ENCODE results near the gene GPR52. TPM values are rescaled to one million over a fixed set of nuclear protein-coding genes. Genes with fewer than 3 reads are reported as not detected.

The GPR52 gene
- total RNA-seq, 1 donor from 2014 or later, result 0.19 TPM

DNA sequence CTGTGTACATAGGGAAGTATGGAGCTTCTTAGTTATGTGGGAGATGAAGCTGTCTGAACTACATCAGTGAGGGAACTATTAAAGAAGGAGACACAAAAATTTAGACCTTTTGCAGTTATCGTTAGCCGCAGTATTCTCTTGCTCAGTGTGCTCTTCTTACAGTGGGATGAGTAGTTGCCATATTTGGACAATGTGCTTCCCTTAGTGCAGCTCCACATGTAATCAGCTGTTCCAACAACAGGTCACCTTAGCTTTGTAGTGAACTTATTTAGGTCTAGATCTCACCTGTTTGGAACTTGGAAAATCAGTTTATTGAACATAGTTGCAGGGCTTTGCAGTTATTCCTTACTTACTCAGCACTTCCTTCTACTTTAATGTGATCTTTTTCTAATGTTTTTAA, 18.1 kb downstream of the GPR52 start:
- DNase-seq (ENCODE audit: low read depth), result no peak

DNA sequence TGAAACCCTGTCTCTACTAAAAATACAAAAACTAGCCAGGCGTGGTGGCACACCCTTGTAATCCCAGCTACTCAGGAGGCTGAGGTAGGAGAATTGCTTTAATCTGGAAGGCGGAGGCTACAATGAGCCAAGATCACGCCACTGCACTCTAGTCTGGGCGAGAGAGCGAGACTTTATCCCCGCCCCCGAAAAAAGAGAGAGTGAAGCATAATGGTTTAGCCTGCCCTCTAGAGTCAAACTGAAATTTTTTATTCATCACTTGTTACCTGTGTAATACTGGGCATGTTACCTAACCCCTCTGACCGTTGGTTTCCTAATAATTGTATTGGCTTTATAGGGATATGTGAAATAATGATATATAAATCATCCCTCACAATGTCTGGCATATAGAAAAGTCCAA, 18.8 kb downstream of the GPR52 start:
- no peak for DNase-seq (ENCODE audit: low read depth)

DNA sequence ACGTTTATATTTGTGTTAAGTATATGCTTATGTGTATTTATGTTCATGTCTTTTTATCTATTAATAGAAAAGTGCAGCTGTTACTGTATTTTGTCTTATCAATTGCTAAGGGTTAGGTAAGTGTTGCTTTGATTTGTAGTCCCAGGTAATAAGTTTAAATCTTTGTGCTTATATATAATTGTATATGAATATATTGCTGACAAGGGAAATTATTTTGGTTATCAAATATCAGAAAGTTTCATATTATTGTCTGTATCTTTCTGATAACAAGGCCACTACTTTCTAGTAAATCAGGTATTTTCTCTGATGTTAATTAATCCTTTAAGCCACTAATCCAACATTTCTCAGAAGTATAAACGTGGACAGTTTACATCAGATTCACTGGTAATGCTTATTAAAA, 21.3 kb downstream of the GPR52 start:
- DNase-seq (ENCODE audit: low read depth), result no peak

DNA sequence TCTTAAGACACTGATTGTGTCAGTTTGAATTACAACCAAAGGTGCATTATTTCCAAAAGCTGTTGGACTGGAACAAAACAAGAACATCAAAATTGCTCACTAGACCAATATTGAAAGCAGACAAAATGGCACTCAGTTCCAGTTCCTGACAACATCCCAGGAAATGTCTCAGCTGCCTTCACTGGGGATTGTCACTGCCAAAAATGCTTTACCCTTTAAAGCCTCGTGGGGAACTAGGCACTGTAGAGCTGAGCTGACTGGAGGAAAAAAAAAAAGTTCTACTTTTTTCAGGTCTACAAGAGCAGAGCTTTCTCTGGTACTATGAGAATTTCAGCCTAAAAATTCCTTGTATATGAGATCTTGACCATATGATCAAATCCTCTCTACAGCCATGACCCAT, 21.9 kb downstream of the GPR52 start:
- peak; percentile 9 for DNase-seq (ENCODE audit: low read depth)

DNA sequence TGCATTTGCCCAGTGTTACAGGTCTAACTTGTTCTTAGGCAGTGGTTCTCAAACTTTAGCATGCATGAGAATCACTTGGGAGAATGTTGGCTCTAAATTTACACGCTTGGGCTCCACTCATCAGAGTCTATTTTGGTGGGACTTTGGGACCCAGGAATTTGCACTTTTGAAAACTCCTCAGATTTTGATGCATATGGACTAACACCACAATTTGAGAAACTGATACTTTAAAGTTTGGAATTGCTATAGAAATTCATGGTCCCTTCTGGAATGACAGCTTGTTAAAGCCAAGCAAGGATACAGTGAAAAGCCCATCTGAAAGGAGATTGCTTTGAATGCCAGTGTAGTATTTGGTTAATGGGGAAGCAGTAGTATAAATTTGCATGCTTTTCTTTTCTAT, 31.5 kb downstream of the GPR52 start:
- DNase-seq (ENCODE audit: low read depth), result no peak

DNA sequence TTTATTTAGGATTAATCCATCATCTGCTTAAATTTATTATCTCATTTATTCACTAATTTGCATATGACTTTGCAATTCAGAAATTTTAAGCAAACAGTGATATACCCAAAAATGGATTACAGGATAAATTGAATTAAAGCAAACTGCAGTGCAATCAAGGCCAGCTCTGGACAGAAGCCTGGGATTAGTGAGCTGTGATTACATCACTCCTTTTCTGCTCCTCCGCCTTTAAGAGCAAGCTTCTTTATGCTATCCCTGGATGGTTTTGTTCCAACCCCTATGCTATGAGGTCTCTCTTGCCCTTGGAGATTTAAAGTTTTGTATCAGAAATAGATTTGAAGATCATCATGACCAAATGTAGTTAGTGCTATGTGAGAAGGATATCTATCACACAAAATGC, 32.6 kb downstream of the GPR52 start:
- DNase-seq (ENCODE audit: low read depth), result no peak

DNA sequence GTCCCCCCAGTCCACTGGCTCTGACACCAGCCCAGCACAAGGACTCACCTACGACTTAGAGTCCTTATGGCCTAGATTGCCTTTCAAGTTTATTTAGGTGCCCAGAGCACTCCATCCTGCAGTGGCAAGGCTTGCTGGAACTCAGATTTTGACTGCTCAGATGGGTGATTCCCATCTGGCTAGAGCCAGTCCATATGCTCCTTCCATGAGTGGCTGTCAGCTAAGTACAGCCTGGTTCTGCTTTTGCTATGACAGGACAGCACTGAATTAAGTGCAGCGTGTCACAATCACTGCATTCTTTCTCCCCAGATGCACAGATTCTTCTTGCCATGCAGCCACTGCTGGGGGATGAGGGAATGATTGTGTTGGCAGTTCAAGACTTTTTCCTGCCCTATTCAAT, 43.8 kb downstream of the GPR52 start:
- no peak for DNase-seq (ENCODE audit: low read depth)

DNA sequence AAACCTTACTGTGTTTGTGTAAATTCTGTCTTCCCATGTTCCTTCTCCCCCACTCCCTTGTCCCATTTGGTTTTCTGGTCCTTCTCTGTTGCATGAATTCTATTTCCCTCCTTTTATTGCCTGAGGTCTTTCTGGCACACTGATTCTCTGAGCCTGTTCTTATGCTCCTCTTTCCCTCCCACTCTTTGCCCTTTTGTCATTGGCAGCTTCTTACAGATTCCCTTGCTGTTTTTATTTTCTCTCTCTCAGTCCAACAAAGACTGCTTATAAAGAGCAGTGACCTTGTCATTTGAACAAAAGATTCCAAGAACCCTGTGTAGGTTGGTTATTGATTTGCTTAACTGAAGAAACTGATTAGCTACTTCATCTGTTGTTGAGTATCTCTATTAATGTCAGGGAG, 49.7 kb downstream of the GPR52 start:
- no peak for DNase-seq (ENCODE audit: low read depth)
